Measurements from ENCODE around the gene CEACAM20. TPM values are rescaled to one million over a fixed set of nuclear protein-coding genes. Genes with fewer than 3 reads are reported as not detected.
"Not testable (repeated sequence)": the region's sequence is repeated elsewhere in the genome, so short reads cannot be mapped to it uniquely, and the experiment has no call there.

Gene CEACAM20
- total and polyA plus RNA-seq, 4 donors: 0.63 TPM; not detected in 3

DNA sequence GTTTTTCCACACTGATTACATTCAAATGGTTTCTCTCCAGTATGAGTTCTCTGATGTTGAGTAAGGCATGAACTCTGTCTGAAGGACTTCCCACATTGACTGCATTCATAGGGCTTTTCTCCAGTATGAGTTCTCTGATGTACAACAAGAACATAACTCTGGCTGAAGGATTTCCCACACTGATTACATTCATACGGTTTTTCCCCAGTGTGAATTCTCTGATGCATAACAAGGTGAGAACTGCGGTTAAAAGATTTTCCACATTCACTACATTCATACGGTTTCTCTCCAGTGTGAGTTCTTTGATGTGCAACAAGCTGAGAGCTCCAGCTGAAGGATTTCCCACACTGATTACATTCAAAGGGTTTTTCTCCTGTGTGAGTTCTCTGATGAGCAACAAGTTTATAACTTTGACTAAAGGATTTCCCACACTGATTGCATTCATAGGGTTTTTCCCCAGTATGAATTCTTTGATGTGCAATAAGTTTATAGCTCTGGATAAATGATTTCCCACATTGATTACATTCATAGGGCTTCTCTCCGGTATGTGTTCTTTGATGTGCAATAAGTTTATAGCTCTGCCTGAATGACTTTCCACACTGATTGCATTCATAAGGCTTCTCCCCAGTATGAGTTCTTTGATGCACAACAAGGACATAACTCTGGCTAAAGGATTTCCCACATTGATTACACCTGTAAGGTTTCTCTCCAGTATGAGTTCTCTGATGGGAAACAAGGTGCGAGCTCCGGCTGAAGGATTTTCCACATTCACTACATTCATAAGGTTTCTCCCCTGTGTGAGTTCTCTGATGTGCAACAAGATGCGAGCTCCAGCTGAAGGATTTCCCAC lies 52.7 kb downstream of the CEACAM20 start:
- peaks cover 35% of the 10 kb centered on the region for H3K9me3 ChIP-seq (ENCODE audit: control insufficient read depth, low read length)
- intact Hi-C loops (cut with DNase I): no loop called here
- DNase-seq (no peak), ATAC-seq (ENCODE audit: low FRiP score) (no peak)
- peaks cover 25 to 47% of the 10 kb centered on the region in 2 donors for H3K36me3 ChIP-seq (ENCODE audit: control insufficient read depth in 1 of 2, insufficient read depth in 2 of 2, low read length in 1 of 2)
- no peak overlapping the region for H3K27ac ChIP-seq (ENCODE audit: low read depth in 1 of 2, low read length in 2 of 2)
- no peaks in the 10 kb centered on the region for H3K27me3 ChIP-seq (ENCODE audit: control insufficient read depth in 1 of 2, insufficient read depth in 2 of 2, low read length in 1 of 2)
- H3K4me1 ChIP-seq (ENCODE audit: control insufficient read depth in 1 of 2, insufficient read depth in 2 of 2, low read length in 2 of 2): no peaks in the 10 kb centered on the region
- no peak overlapping the region for H3K4me3 ChIP-seq (ENCODE audit: low read length in 2 of 2)
- 96 to 97% methylated on average over 7 of the region's 7 CpGs for WGBS, 2 donors

DNA sequence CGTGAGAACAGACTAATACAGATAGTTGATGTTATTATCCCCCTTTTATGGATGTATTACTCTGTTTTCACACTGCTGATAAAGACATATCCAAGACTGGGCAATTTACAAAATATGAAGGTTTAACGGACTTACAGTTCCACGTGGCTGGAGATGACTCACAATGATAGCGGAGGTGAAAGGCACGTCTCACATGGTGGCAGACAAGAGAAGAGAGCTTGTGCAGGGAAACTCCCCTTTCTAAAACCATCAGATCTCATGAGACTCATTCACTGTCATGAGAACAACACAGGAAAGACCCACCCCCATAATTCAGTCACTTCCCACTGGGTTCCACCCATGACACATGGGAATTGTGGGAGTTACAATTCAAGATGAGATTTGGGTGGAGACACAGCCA lies 60.7 kb downstream of the CEACAM20 start:
- H3K9me3 ChIP-seq (ENCODE audit: control insufficient read depth, low read length): peaks cover 26% of the 10 kb centered on the region
- H3K27ac ChIP-seq (ENCODE audit: low read depth in 1 of 2, low read length in 2 of 2); H3K4me1 ChIP-seq (ENCODE audit: control insufficient read depth in 1 of 2, insufficient read depth in 2 of 2, low read length in 2 of 2); H3K36me3 ChIP-seq (ENCODE audit: control insufficient read depth in 1 of 2, insufficient read depth in 2 of 2, low read length in 1 of 2); DNase-seq; intact Hi-C loops (cut with DNase I); H3K27me3 ChIP-seq (ENCODE audit: control insufficient read depth in 1 of 2, insufficient read depth in 2 of 2, low read length in 1 of 2); H3K4me3 ChIP-seq (ENCODE audit: low read length in 2 of 2); ATAC-seq (ENCODE audit: low FRiP score): not testable (repeated sequence)
- 68 to 72% methylated on average over 5 of the region's 5 CpGs for WGBS, 2 donors

DNA sequence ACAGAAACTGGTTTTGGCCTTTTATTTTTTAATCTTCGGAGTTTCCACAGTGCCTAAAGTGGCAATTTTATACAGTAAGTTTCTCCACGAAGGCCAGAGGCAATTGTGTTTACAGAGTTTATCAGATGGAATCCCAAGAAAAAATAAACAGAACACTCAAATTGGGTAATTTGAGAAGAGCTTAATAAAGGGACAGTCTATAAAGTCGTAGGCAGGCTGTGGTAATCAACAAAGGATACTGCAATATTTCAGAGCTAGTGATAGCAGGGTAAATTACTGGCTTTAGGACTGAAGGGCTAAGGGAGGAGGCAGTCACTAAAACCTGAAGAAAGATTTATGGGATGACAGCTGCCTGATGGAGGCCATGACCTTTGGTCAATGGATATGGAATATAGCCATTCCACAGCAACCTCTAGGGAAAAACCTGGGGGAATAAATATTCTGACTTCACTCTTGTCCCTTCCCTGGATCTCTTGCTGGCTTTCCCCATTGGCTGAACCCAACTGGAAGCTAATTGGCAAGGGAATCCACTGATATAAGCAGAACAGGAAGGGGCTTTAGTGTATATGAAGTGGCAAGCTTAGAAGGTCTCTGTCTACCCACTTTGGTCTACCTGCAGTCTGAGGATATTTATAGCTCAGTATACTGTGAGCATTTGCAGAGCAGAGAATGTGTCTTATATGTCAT lies 66.7 kb downstream of the CEACAM20 start:
- H3K27ac ChIP-seq (ENCODE audit: low read depth in 1 of 2, low read length in 2 of 2); intact Hi-C loops (cut with DNase I); H3K4me1 ChIP-seq (ENCODE audit: control insufficient read depth in 1 of 2, insufficient read depth in 2 of 2, low read length in 2 of 2); H3K4me3 ChIP-seq (ENCODE audit: low read length in 2 of 2); H3K27me3 ChIP-seq (ENCODE audit: control insufficient read depth in 1 of 2, insufficient read depth in 2 of 2, low read length in 1 of 2); DNase-seq; ATAC-seq (ENCODE audit: low FRiP score); H3K36me3 ChIP-seq (ENCODE audit: control insufficient read depth in 1 of 2, insufficient read depth in 2 of 2, low read length in 1 of 2): not testable (repeated sequence)
- WGBS, 2 donors: 45% methylated on average over 3 of the region's 3 CpGs
- peaks cover 15% of the 10 kb centered on the region for H3K9me3 ChIP-seq (ENCODE audit: control insufficient read depth, low read length)

Other genes starting within 250 kb of the CEACAM20 start
- gene ZNF235, start 224.7 kb downstream of the CEACAM20 start, total RNA-seq: 10 to 100 TPM in 1 of 2 donors, 1 to 10 TPM in 1; 6.2 to 11.0 TPM
- 1 to 10 TPM; 2.3 to 3.1 TPM for gene ZNF235, start 224.7 kb downstream of the CEACAM20 start, polyA plus RNA-seq
- 1 to 10 TPM; 4.9 to 8.0 TPM for gene ZNF112, start 173.0 kb downstream of the CEACAM20 start, total RNA-seq
- gene ZNF112, start 173.0 kb downstream of the CEACAM20 start, polyA plus RNA-seq: 1 to 10 TPM; 1.9 to 2.9 TPM
- 1 to 10 TPM in 1 of 2 donors, under 1 TPM in 1; 0.84 to 3.1 TPM for gene ZNF285, start 128.1 kb downstream of the CEACAM20 start, total RNA-seq
- 1 to 10 TPM in 1 of 2 donors, under 1 TPM in 1; 0.25 to 1.5 TPM for gene ZNF285, start 128.1 kb downstream of the CEACAM20 start, polyA plus RNA-seq
- 1 to 10 TPM; 5.4 to 7.4 TPM for gene ZNF229, start 81.2 kb downstream of the CEACAM20 start, total RNA-seq
- gene ZNF229, start 81.2 kb downstream of the CEACAM20 start, polyA plus RNA-seq: 1 to 10 TPM in 1 of 2 donors, under 1 TPM in 1; 0.75 to 1.6 TPM
- gene ZNF180, start 29.2 kb downstream of the CEACAM20 start, total RNA-seq: 1 to 10 TPM; 4.2 to 7.7 TPM
- 1 to 10 TPM; 2.6 to 3.3 TPM for gene ZNF180, start 29.2 kb downstream of the CEACAM20 start, polyA plus RNA-seq
- gene IGSF23, start 83.9 kb upstream of the CEACAM20 start, total RNA-seq: not detected
- 1 to 10 TPM in 1 of 2 donors, under 1 TPM in 1; 0.18 to 8.4 TPM for gene IGSF23, start 83.9 kb upstream of the CEACAM20 start, polyA plus RNA-seq
- gene PVR, start 114.2 kb upstream of the CEACAM20 start, total RNA-seq: 10 to 100 TPM; 31.3 to 44.2 TPM
- 10 to 100 TPM in 1 of 2 donors, 1 to 10 TPM in 1; 7.4 to 24.6 TPM for gene PVR, start 114.2 kb upstream of the CEACAM20 start, polyA plus RNA-seq
- 10 to 100 TPM; 12.7 TPM for gene CEACAM19, start 141.8 kb upstream of the CEACAM20 start, total RNA-seq
- 10 to 100 TPM in 1 of 2 donors, 1 to 10 TPM in 1; 1.8 to 18.4 TPM for gene CEACAM19, start 141.8 kb upstream of the CEACAM20 start, polyA plus RNA-seq
- gene CEACAM16, start 169.5 kb upstream of the CEACAM20 start, total RNA-seq: under 1 TPM in 1 of 2 donors, not detected in 1; 0.36 TPM
- gene CEACAM16, start 169.5 kb upstream of the CEACAM20 start, polyA plus RNA-seq: not detected
- 100 to 1,000 TPM in 1 of 2 donors, 10 to 100 TPM in 1; 46.4 to 102 TPM for gene BCL3, start 219.0 kb upstream of the CEACAM20 start, total RNA-seq
- gene BCL3, start 219.0 kb upstream of the CEACAM20 start, polyA plus RNA-seq: 10 to 100 TPM; 29.9 to 36.2 TPM
- not detected for gene CBLC, start 248.2 kb upstream of the CEACAM20 start, total RNA-seq
- gene CBLC, start 248.2 kb upstream of the CEACAM20 start, polyA plus RNA-seq: 10 to 100 TPM in 1 of 2 donors, not detected in 1; 13.3 TPM